H1 (cell line): ENCODE data around the gene UBE2E2. TPM values are rescaled to one million over a fixed set of nuclear protein-coding genes. Genes with fewer than 3 reads are reported as not detected.

ENCODE experiments used
- CTCF ChIA-PET: fragments of 300-600 bp; sonication (Branson Sonifier 250); formaldehyde crosslinking; loops from one replicate; lab custom pipeline; 2021; ENCODE audit not compliant: partially characterized antibody; lab: Charles Lee
- POLR2A ChIA-PET: fragments of 300-600 bp; sonication (Branson Sonifier 250); formaldehyde crosslinking; loops from one replicate; lab custom pipeline; 2021; ENCODE audit warnings: inconsistent platforms; ENCODE audit not compliant: partially characterized antibody; lab: Charles Lee
- DNase-seq, 2 experiments: peaks; one replicate each; pipeline versions ENCODE4 v3.0.0 to v3.0.0-alpha.2; 2010 to 2022; ENCODE audit warnings: low spot score in 2 of 2, low read depth in 1 of 2, mixed read lengths in 1 of 2
- FAIRE-seq: peaks from 2 replicates; lab custom pipeline; 2011; peaks lifted over from hg19 to GRCh38; lab: Jason Lieb, UNC
- H2AFZ ChIP-seq: 2 replicates; pipeline ENCODE4 v1.8.1; 2012; ENCODE audit warnings: low read length, inconsistent platforms
- H2AK5ac ChIP-seq: 2 replicates; pipeline ENCODE4 v1.6.1; 2013; ENCODE audit warnings: low read depth, low read length
- H2BK120ac ChIP-seq: replicated peaks from 2 replicates; pipeline ENCODE3; 2013; ENCODE audit warnings: low read depth, low read length, inconsistent platforms
- H2BK12ac ChIP-seq: 2 replicates; pipeline ENCODE4 v1.6.1; 2013; ENCODE audit warnings: low read depth, low read length
- H2BK15ac ChIP-seq: 2 replicates; pipeline ENCODE4 v1.6.1; 2013; ENCODE audit warnings: low read length
- H2BK20ac ChIP-seq: 2 replicates; pipeline ENCODE4 v1.6.1; 2013; ENCODE audit warnings: low read length
- H2BK5ac ChIP-seq: 2 replicates; pipeline ENCODE4 v1.6.1; 2013; ENCODE audit warnings: low read depth, low read length
- H3K14ac ChIP-seq: 2 replicates; pipeline ENCODE4 v1.6.1; 2013; ENCODE audit warnings: inconsistent platforms; ENCODE audit not compliant: insufficient read length
- H3K18ac ChIP-seq: 2 replicates; pipeline ENCODE4 v1.6.1; 2013; ENCODE audit warnings: low read length; ENCODE audit errors: extremely low read depth
- H3K23ac ChIP-seq: 2 replicates; pipeline ENCODE4 v1.6.1; 2013; ENCODE audit warnings: inconsistent platforms; ENCODE audit not compliant: insufficient read length
- H3K23me2 ChIP-seq: 2 replicates; pipeline ENCODE4 v1.6.1; 2013; ENCODE audit warnings: low read depth, low read length
- H3K27ac ChIP-seq: 2 replicates; pipeline ENCODE4 v1.6.1; 2011; ENCODE audit warnings: low read depth, low read length, inconsistent platforms
- H3K27me3 ChIP-seq, 4 experiments: replicated peaks in 1 of 4; 1 replicate in 1 of 4; 2 replicates in 3 of 4; pipeline versions ENCODE4 v1.6.1 to v1.8.1; 2011 to 2013; ENCODE audit warnings: low read length in 3 of 4, mild to moderate bottlenecking in 3 of 4, inconsistent platforms in 2 of 4, mixed read lengths in 2 of 4, moderate library complexity in 1 of 4; ENCODE audit not compliant: control insufficient read depth in 3 of 4, insufficient read depth in 3 of 4; ENCODE audit errors: extremely low read depth in 1 of 4
- H3K36me3 ChIP-seq, 4 experiments: 2 replicates each; pipeline versions ENCODE4 v1.6.1 to v1.8.1; 2011 to 2013; ENCODE audit warnings: mild to moderate bottlenecking in 4 of 4, low read length in 3 of 4, moderate library complexity in 2 of 4, control low read depth in 1 of 4, inconsistent platforms in 1 of 4; ENCODE audit not compliant: insufficient read depth in 4 of 4, control insufficient read depth in 2 of 4
- H3K4ac ChIP-seq: replicated peaks from 2 replicates; pipeline ENCODE3; 2013; ENCODE audit warnings: low read length, low read depth, mixed read lengths, inconsistent platforms; ENCODE audit not compliant: insufficient read length
- H3K4me1 ChIP-seq, 4 experiments: replicated peaks in 1 of 4; 1 replicate in 1 of 4; 2 replicates in 3 of 4; pipeline versions ENCODE4 v1.6.1 to v1.8.1; 2011 to 2013; ENCODE audit warnings: low read length in 3 of 4, inconsistent platforms in 2 of 4, mixed read lengths in 1 of 4; ENCODE audit not compliant: insufficient read depth in 4 of 4, control insufficient read depth in 3 of 4
- H3K4me2 ChIP-seq, 2 experiments: 2 replicates each; pipeline versions ENCODE4 v1.6.1 to v1.8.1; 2011 to 2013; ENCODE audit warnings: low read depth in 2 of 2, low read length in 2 of 2, control low read depth in 1 of 2, inconsistent platforms in 1 of 2, mild to moderate bottlenecking in 1 of 2; ENCODE audit not compliant: insufficient read depth in 1 of 2
- H3K4me3 ChIP-seq, 4 experiments: fragments of 200-600, 300-600 bp in 1 of 4; sonication (generic), shearing (Covaris generic), sonication (Bioruptor Twin) in 1 of 4; 2 replicates each; pipeline versions ENCODE4 v1.5.1 to v1.8.1; 2011 to 2016; ENCODE audit warnings: low read length in 4 of 4, low read depth in 3 of 4, control low read depth in 2 of 4, inconsistent platforms in 2 of 4, mild to moderate bottlenecking in 2 of 4, mixed read lengths in 1 of 4, moderate library complexity in 1 of 4; ENCODE audit not compliant: insufficient read depth in 2 of 4; ENCODE audit errors: extremely low read depth in 1 of 4
- H3K56ac ChIP-seq: replicated peaks from 2 replicates; pipeline ENCODE3; 2013; ENCODE audit warnings: low read depth, mild to moderate bottlenecking, mixed read lengths, low read length, inconsistent platforms; ENCODE audit not compliant: insufficient read length
- H3K79me1 ChIP-seq: 2 replicates; pipeline ENCODE4 v1.6.1; 2013; ENCODE audit warnings: low read depth, low read length, control low read depth
- H3K79me2 ChIP-seq, 2 experiments: 2 replicates each; pipeline versions ENCODE4 v1.6.1 to v1.8.1; 2012 to 2013; ENCODE audit warnings: low read length in 2 of 2, mild to moderate bottlenecking in 2 of 2, inconsistent platforms in 1 of 2; ENCODE audit not compliant: insufficient read depth in 2 of 2, control insufficient read depth in 1 of 2
- H3K9ac ChIP-seq, 4 experiments: replicated peaks in 1 of 4; 1 replicate in 1 of 4; 2 replicates in 3 of 4; pipeline versions ENCODE4 v1.6.1 to v1.8.1; 2011 to 2013; ENCODE audit warnings: low read depth in 3 of 4, low read length in 3 of 4, control low read depth in 2 of 4, mild to moderate bottlenecking in 2 of 4, moderate library complexity in 2 of 4, inconsistent platforms in 1 of 4; ENCODE audit errors: extremely low read depth in 1 of 4
- H3K9me3 ChIP-seq, 2 experiments: 2 replicates each; pipeline versions ENCODE4 v1.6.1 to v1.8.1; 2012 to 2013; ENCODE audit warnings: mild to moderate bottlenecking in 2 of 2, moderate library complexity in 2 of 2, control low read depth in 1 of 2, inconsistent platforms in 1 of 2, low read depth in 1 of 2, low read length in 1 of 2, mixed read lengths in 1 of 2; ENCODE audit not compliant: insufficient read depth in 2 of 2
- H4K20me1 ChIP-seq, 2 experiments: replicated peaks in 1 of 2; 2 replicates each; pipeline versions ENCODE3 to v1.8.1; 2011 to 2013; ENCODE audit warnings: inconsistent platforms in 2 of 2, low read length in 2 of 2, mild to moderate bottlenecking in 1 of 2; ENCODE audit not compliant: insufficient read depth in 2 of 2, control insufficient read depth in 1 of 2
- H4K5ac ChIP-seq: 2 replicates; pipeline ENCODE4 v1.6.1; 2013; ENCODE audit warnings: low read length, low read depth, mixed read lengths, inconsistent platforms; ENCODE audit not compliant: insufficient read length
- H4K8ac ChIP-seq: 2 replicates; pipeline ENCODE4 v1.8.0; 2013; ENCODE audit warnings: mild to moderate bottlenecking, moderate library complexity, low read length, inconsistent platforms; ENCODE audit not compliant: insufficient read depth; ENCODE audit errors: extremely low read depth
- H4K91ac ChIP-seq: replicated peaks from 2 replicates; pipeline ENCODE3; 2013; ENCODE audit warnings: low read length, mixed read lengths, inconsistent platforms; ENCODE audit not compliant: insufficient read length
- ATF2 ChIP-seq: IDR thresholded peaks from 2 replicates; pipeline ENCODE4 v1.6.1; 2012; ENCODE audit warnings: low read length, inconsistent platforms
- CHD1 ChIP-seq: IDR thresholded peaks from 2 replicates; pipeline ENCODE4 v1.6.1; 2012; ENCODE audit warnings: low read depth, low read length, improper control_type of control experiment
- CREB1 ChIP-seq: IDR thresholded peaks from 2 replicates; pipeline ENCODE4 v1.6.1; 2012; ENCODE audit warnings: inconsistent platforms
- GTF2F1 ChIP-seq: IDR thresholded peaks from 2 replicates; pipeline ENCODE4 v1.6.1; 2012; ENCODE audit warnings: low read depth, low read length, improper control_type of control experiment, borderline replicate concordance
- JUN ChIP-seq: IDR thresholded peaks from 2 replicates; pipeline ENCODE4 v1.6.1; 2011; ENCODE audit warnings: low read depth, mild to moderate bottlenecking, improper control_type of control experiment, low read length
- MAX ChIP-seq: IDR thresholded peaks from 2 replicates; pipeline ENCODE4 v1.6.1; 2012; ENCODE audit warnings: inconsistent platforms
- POLR2A ChIP-seq, 2 experiments: IDR thresholded peaks; 1 replicate in 1 of 2; 2 replicates in 1 of 2; pipeline ENCODE4 v1.6.1; 2011; ENCODE audit warnings: low read depth in 2 of 2, low read length in 2 of 2, mild to moderate bottlenecking in 2 of 2; ENCODE audit errors: control extremely low read depth in 1 of 2
- RXRA ChIP-seq: IDR thresholded peaks from 2 replicates; pipeline ENCODE4 v1.6.1; 2011; ENCODE audit warnings: low read depth, mild to moderate bottlenecking, low read length, moderate library complexity; ENCODE audit not compliant: insufficient read depth
- SUZ12 ChIP-seq: fragments of 200-600 bp; sonication (generic); IDR thresholded peaks from 2 replicates; pipeline ENCODE4 v1.6.1; 2012; ENCODE audit warnings: mild to moderate bottlenecking, inconsistent platforms, low read length, moderate library complexity, mixed read lengths
- TCF12 ChIP-seq: IDR thresholded peaks from 2 replicates; pipeline ENCODE4 v1.6.1; 2011; ENCODE audit warnings: low read depth, mild to moderate bottlenecking, low read length
- WGBS, 2 experiments: shearing (Covaris generic) in 1 of 2; methylation state at CpG; one replicate each; pipeline versions ENCODE4 v1.1.6 to v1.1.7; 2013 to 2015; ENCODE audit warnings: low lambda C conversion rate in 2 of 2, mixed read lengths in 2 of 2, inconsistent platforms in 1 of 2, low coverage in 1 of 2, missing lambda C conversion rate in 1 of 2; ENCODE audit not compliant: insufficient replicate concordance in 2 of 2, insufficient coverage in 1 of 2, insufficient read length in 1 of 2; ENCODE audit errors: extremely low coverage in 1 of 2, missing lambda C conversion rate in 1 of 2; 5-methylcytosine and 5-hydroxymethylcytosine counted together
- polyA plus RNA-seq, 7 experiments: library from polyadenylated mRNA; depleted of rRNA in 3 of 7; stranded (reverse) in 5 of 7; unstranded in 2 of 7; fragments of >200 nt in 5 of 7; fragments of 200-250 nt in 2 of 7; gene quantifications; 1 replicate in 5 of 7; 2 replicates in 1 of 7; 4 replicates in 1 of 7; pipeline versions ENCODE4 v1.2.1 to v1.2.3, GENCODE V29; 2011 to 2013; ENCODE audit warnings: missing spikeins in 2 of 7, mixed read lengths in 2 of 7
- total RNA-seq: library from RNA; stranded (reverse); fragmentation: NEBNext Ultra II Directional; extraction: Animal tissue kit (Norgen Biotek cat#: 25700); gene quantifications from 2 replicates; pipeline ENCODE4 v1.2.1, GENCODE V29; 2021

Gene UBE2E2
- total and polyA plus RNA-seq, 2 of the 8 experiments (the other 6 are each of a cell fraction or from before 2014, with no cell fraction given): 57.6 to 70.6 TPM

DNA sequence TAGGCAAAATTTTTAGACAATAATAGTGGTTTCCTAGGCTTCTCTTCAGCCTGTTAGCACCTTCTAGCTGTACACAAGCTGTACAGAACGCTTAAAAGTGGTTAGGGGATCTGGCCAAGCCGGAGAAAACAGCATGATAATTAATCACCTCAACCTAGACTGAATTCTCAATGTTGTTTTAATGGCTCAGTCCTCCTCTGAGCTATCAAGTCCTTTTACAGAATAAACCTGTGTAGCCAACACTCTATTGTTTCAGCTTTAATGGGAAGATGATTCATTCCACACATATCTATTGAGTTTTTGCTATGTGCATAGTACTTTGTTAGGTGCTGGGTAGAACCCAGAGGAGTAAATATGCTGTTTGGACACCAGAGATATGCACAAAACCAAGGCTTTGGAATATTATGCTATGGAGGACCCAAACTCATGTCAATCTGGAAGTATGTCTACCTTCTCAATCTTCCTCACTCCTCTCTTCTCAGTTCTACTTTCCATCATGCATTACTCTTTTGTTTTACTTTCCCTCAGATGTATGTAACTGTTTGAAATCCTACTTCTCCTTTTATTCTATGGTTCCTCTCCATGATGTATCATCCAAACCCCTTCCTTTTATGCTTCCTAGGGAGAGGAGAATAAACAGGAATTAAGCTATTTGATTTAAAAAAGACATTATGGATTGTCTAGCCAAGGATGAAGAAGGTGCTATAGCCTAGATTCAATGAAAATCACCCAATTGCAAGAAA is 27.6 kb upstream of the UBE2E2 start:
- Histone ChIP-seq H2BK15ac (no peak overlapping the region), H3K4ac (no peak overlapping the region), H3K14ac (no peak overlapping the region), H3K9ac (no peak overlapping the region), H3K79me1 (no peaks in the 10 kb centered on the region), H3K56ac (no peak overlapping the region), H3K18ac (no peak overlapping the region), H2BK120ac (no peak overlapping the region), H4K8ac (no peak overlapping the region), H2AFZ (no peak overlapping the region), H3K27me3 (no peaks in the 10 kb centered on the region), H4K91ac (no peak overlapping the region), H4K5ac (no peak overlapping the region), H2AK5ac (no peak overlapping the region), H3K4me1 (no peaks in the 10 kb centered on the region), H3K9me3 (no peaks in the 10 kb centered on the region), H4K20me1 (no peaks in the 10 kb centered on the region), H2BK5ac (no peak overlapping the region), H3K23ac (no peak overlapping the region), H3K36me3 (no peaks in the 10 kb centered on the region), H3K27ac (no peak overlapping the region), H2BK20ac (no peak overlapping the region), H3K4me3 (no peak overlapping the region), H2BK12ac (no peak overlapping the region), H3K79me2 (no peaks in the 10 kb centered on the region), H3K4me2 (no peak overlapping the region), H3K23me2 (no peaks in the 10 kb centered on the region)
- 98% methylated on average over 2 of the region's 2 CpGs; no CpG with 5 or more reads in 1 of the 2 experiments for WGBS, 2 experiments
- ChIA-PET CTCF (no interaction called here), POLR2A (interaction anchor here (0.7 kb wide), 1 partner anchor 65 kb away, joined by 3 read pairs; no protein-coding TSS in a partner anchor)
- no peak for DNase-seq
- TF ChIP-seq RXRA (no peak), GTF2F1 (no peak), ATF2 (no peak), POLR2A (IDR thresholded peaks at IDR 0.05; ENCODE audit: control extremely low read depth in 1 of 2, low read depth in 2 of 2, low read length in 2 of 2) (no peak), SUZ12 (no peak), CHD1 (no peak), CREB1 (no peak), JUN (no peak), MAX (no peak), TCF12 (no peak)
- FAIRE-seq: no peak
